Panc1 (cell line): ENCODE results near the gene ADARB2. TPM values are rescaled to one million over a fixed set of nuclear protein-coding genes. Genes with fewer than 3 reads are reported as not detected.
A peak's percentile ranks its signal among the peaks of the same experiment; 100 is the strongest.

Experiments
- ATAC-seq: fragments of 200-7000 bp; cut with Tn5 transposase; 2 replicates; pipeline ENCODE4 v1.9.1; 2020; ENCODE audit warnings: mild to moderate bottlenecking, moderate library complexity
- BruUV-seq: library from RNA; stranded (reverse); fragments of 400-500 nt; replicated peaks from 2 replicates; lab custom pipeline; 2021; lab: Mats Ljungman, UMichigan
- CTCF ChIA-PET: fragments of 300-600 bp; sonication (Branson Sonifier 250); formaldehyde crosslinking; loops from one replicate; lab custom pipeline; 2022; ENCODE audit warnings: antibody characterized with exemption; lab: Charles Lee
- POLR2A ChIA-PET: fragments of 300-600 bp; sonication (Branson Sonifier 250); formaldehyde crosslinking; loops from one replicate; lab custom pipeline; 2022; ENCODE audit warnings: antibody characterized with exemption; lab: Charles Lee
- DNase-seq: peaks from one replicate; pipeline ENCODE4 v3.0.0-alpha.2; 2010; ENCODE audit warnings: low read depth, low spot score
- H3K27ac ChIP-seq: 2 replicates; pipeline ENCODE4 v1.5.1; 2011; ENCODE audit warnings: mild to moderate bottlenecking, low read length, inconsistent platforms
- H3K27me3 ChIP-seq: fragments of 200-500 bp; sonication (Bioruptor generic); 2 replicates; pipeline ENCODE4 v1.6.0; 2014; ENCODE audit warnings: low read length, inconsistent platforms; ENCODE audit not compliant: control insufficient read depth, insufficient read depth
- H3K36me3 ChIP-seq: fragments of 200-500 bp; sonication (Bioruptor generic); 2 replicates; pipeline ENCODE4 v1.5.1; 2014; ENCODE audit warnings: inconsistent platforms, mild to moderate bottlenecking, low read length, moderate library complexity; ENCODE audit not compliant: control insufficient read depth, insufficient read depth
- H3K4me1 ChIP-seq: 2 replicates; pipeline ENCODE4 v1.5.1; 2011; ENCODE audit warnings: inconsistent platforms, mild to moderate bottlenecking, low read length, moderate library complexity; ENCODE audit not compliant: control insufficient read depth, insufficient read depth
- H3K4me3 ChIP-seq, 2 experiments: 2 replicates each; pipeline ENCODE4 v1.5.1; 2011 to 2012; ENCODE audit warnings: low read depth in 2 of 2, low read length in 2 of 2, mild to moderate bottlenecking in 2 of 2, inconsistent platforms in 1 of 2, moderate library complexity in 1 of 2
- H3K9me3 ChIP-seq: fragments of 200-500 bp; sonication (Bioruptor generic); 2 replicates; pipeline ENCODE4 v1.5.1; 2014; ENCODE audit warnings: low read depth, mild to moderate bottlenecking, inconsistent platforms, low read length, moderate library complexity; ENCODE audit not compliant: control insufficient read depth, insufficient read depth
- CTCF ChIP-seq: fragments of 450-650 bp; IDR thresholded peaks from 2 replicates; pipeline ENCODE4 v1.5.1; 2017; ENCODE audit warnings: mild to moderate bottlenecking
- POLR2AphosphoS5 ChIP-seq: IDR thresholded peaks from 2 replicates; pipeline ENCODE4 v1.6.1; 2012; ENCODE audit warnings: mild to moderate bottlenecking, low read depth, low read length, moderate library complexity
- SIN3A ChIP-seq: IDR thresholded peaks from 2 replicates; pipeline ENCODE4 v1.6.1; 2012; ENCODE audit warnings: low read depth, mild to moderate bottlenecking, low read length, moderate library complexity, borderline replicate concordance; ENCODE audit not compliant: insufficient read depth
- TCF7L2 ChIP-seq: IDR thresholded peaks from 2 replicates; pipeline ENCODE4 v1.6.1; 2011; ENCODE audit warnings: mild to moderate bottlenecking, low read depth, low read length, inconsistent platforms
- in situ Hi-C: cut with HindIII; loops from 2 replicates; pipeline ENCODE4 v1.10.0; 2016; ENCODE audit warnings: low sequenced_read_pairs, low pct_unique_long_range_greater_than_20kb
- intact Hi-C: fragments of 100-400 bp; cut with micrococcal nuclease; formaldehyde crosslinking; loops from one replicate; pipeline ENCODE4 v1.10.0; 2022; ENCODE audit not compliant: unreplicated experiment
- total RNA-seq: library from RNA; stranded (reverse); gene quantifications from one replicate; pipeline ENCODE4 v1.2.1, GENCODE V29; 2021; ENCODE audit not compliant: unreplicated experiment
- TF ChIP-seq, protein P1 (sequence below), 2 experiments: IDR thresholded peaks; 2 replicates each; pipeline ENCODE4 v1.6.1; 2011 to 2012; ENCODE audit warnings: low read depth in 2 of 2, control low read depth in 1 of 2, low read length in 1 of 2, mild to moderate bottlenecking in 1 of 2, moderate library complexity in 1 of 2; ENCODE audit not compliant: insufficient read depth in 1 of 2

Gene ADARB2
- total RNA-seq, 1 experiment from 2014 or later: 0.31 TPM

GRCh38 chr10:1289591-1289990 lies 447.7 kb downstream of the ADARB2 start:
- Histone ChIP-seq H3K36me3 (no peaks in the 10 kb centered on the region), H3K9me3 (no peaks in the 10 kb centered on the region), H3K4me3 (no peak overlapping the region), H3K27ac (no peak overlapping the region), H3K27me3 (no peaks in the 10 kb centered on the region; the same call in 1 of the 2 replicates), H3K4me1 (no peaks in the 10 kb centered on the region)
- DNase-seq (no peak), ATAC-seq (peak; percentile 74)
- TF ChIP-seq, protein P1, sequence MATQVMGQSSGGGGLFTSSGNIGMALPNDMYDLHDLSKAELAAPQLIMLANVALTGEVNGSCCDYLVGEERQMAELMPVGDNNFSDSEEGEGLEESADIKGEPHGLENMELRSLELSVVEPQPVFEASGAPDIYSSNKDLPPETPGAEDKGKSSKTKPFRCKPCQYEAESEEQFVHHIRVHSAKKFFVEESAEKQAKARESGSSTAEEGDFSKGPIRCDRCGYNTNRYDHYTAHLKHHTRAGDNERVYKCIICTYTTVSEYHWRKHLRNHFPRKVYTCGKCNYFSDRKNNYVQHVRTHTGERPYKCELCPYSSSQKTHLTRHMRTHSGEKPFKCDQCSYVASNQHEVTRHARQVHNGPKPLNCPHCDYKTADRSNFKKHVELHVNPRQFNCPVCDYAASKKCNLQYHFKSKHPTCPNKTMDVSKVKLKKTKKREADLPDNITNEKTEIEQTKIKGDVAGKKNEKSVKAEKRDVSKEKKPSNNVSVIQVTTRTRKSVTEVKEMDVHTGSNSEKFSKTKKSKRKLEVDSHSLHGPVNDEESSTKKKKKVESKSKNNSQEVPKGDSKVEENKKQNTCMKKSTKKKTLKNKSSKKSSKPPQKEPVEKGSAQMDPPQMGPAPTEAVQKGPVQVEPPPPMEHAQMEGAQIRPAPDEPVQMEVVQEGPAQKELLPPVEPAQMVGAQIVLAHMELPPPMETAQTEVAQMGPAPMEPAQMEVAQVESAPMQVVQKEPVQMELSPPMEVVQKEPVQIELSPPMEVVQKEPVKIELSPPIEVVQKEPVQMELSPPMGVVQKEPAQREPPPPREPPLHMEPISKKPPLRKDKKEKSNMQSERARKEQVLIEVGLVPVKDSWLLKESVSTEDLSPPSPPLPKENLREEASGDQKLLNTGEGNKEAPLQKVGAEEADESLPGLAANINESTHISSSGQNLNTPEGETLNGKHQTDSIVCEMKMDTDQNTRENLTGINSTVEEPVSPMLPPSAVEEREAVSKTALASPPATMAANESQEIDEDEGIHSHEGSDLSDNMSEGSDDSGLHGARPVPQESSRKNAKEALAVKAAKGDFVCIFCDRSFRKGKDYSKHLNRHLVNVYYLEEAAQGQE (IDR thresholded peaks at IDR 0.05; ENCODE audit: insufficient read depth in 1 of 2, low read depth in 2 of 2, low read length in 1 of 2): no peak
- no peak for TF ChIP-seq CTCF
- no peak for TF ChIP-seq POLR2AphosphoS5
- no peak for TF ChIP-seq TCF7L2
- TF ChIP-seq SIN3A: no peak
- ChIA-PET POLR2A (no interaction called here), CTCF (no interaction called here)
- intact Hi-C loops: no loop called here
- no TSS peak for BruUV-seq
- in situ Hi-C loops: no loop called here

- Histone ChIP-seq H3K27me3 (0 out of 2 replicates have a peak, but pooled peaks cover under 1% of the 10 kb centered on the region), H3K4me1 (no peaks in the 10 kb centered on the region), H3K27ac (no peak overlapping the region), H3K4me3 (no peak overlapping the region), H3K9me3 (no peaks in the 10 kb centered on the region), H3K36me3 (no peaks in the 10 kb centered on the region)
- CTCF ChIA-PET: no interaction called here
- POLR2A ChIA-PET: no interaction called here
- intact Hi-C loops (no loop called here), in situ Hi-C loops (no loop called here)
- no peak for DNase-seq
- ATAC-seq: no peak
- TF ChIP-seq SIN3A: no peak
- TF ChIP-seq CTCF: no peak
- TF ChIP-seq TCF7L2: no peak
- TF ChIP-seq, protein P1 (IDR thresholded peaks at IDR 0.05; ENCODE audit: insufficient read depth in 1 of 2, low read depth in 2 of 2, low read length in 1 of 2): no peak
- TF ChIP-seq POLR2AphosphoS5: no peak
- no TSS peak for BruUV-seq
These were observed 449.3 kb downstream of the ADARB2 start for GRCh38 chr10:1287971-1288401.
